ENCODE results near the gene CELA1. TPM values are rescaled to one million over a fixed set of nuclear protein-coding genes. Genes with fewer than 3 reads are reported as not detected.

Gene CELA1
- total and polyA plus RNA-seq, 4 experiments from 2014 or later, result 0.36 to 3.7 (median 1.2) TPM

DNA sequence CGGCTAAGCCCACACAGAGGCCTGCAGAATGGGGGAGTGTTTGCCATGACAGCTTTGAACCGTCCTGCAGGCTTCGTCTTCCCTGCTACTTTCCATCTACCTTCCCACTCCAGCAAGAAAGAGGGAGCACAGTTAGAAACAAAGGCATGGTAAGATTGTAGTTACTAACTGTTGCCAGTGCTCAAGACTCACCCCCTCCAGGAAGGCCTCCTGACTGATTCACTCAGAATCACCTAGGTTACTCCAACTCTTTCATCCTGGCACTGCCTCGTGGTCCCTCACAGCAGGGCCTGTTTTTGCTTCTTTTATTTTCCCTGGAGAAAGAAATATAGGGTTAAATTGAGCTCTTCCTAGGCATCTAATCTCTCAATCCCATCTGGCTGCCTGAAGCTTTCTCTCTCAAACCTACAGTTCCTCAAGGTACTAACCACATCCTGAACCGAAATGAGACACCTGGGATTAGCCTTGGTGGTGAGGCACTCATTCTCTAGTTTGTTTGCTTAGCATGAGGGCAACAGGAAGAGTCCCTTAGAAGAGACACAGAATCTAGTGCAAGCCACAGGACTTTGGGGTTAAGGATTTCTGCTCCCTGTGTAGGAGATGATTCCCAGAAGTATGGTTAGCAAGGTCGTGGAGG lies 36.9 kb upstream of the CELA1 start:
- H3K4me1 Mint-ChIP-seq, result peaks cover 22 to 53% (median 29%) of the 10 kb centered on the region in 4 donors
- H3K27me3 ChIP-seq (ENCODE audit: insufficient read depth, low read length), result no peaks in the 10 kb centered on the region
- no peak overlapping the region for H3K27ac ChIP-seq (ENCODE audit: low read depth, low read length)
- CTCF ChIA-PET (ENCODE audit: partially characterized antibody), result interaction anchor here (1.3 to 2.0 kb wide), 3 partner anchors 14 to 149 kb away, joined by 3 to 6 read pairs (median 4); no protein-coding TSS in a partner anchor
- peak overlapping the region in 5 of 7 donors; percentile 34 to 92 (median 72) for H3K27ac Mint-ChIP-seq
- H3K4me3 ChIP-seq (ENCODE audit: low read length in 2 of 2), result no peak overlapping the region
- no peak for DNase-seq
- peaks cover 3% of the 10 kb centered on the region for H3K36me3 ChIP-seq (ENCODE audit: insufficient read depth, low read length)
- no peaks in the 10 kb centered on the region for H3K27me3 Mint-ChIP-seq
- POLR2A ChIA-PET (ENCODE audit: partially characterized antibody), result interaction anchor here (1.1 to 2.4 kb wide), 3 partner anchors 11 to 15 kb away, joined by 3 to 9 read pairs (median 4); no protein-coding TSS in a partner anchor
- peaks cover 16% of the 10 kb centered on the region for H3K4me1 ChIP-seq (ENCODE audit: insufficient read depth, low read length)
- H3K4me3 Mint-ChIP-seq, result peak overlapping the region in 1 of 8 donors; percentile 64
- H3K36me3 Mint-ChIP-seq, result peaks cover 16 to 35% of the 10 kb centered on the region in 2 donors
- H3K9me3 ChIP-seq (ENCODE audit: control insufficient read depth in 1 of 2, low read length in 2 of 2), result no peaks in the 10 kb centered on the region
- intact Hi-C loops (cut with micrococcal nuclease), result no loop called here
- H3K9me3 Mint-ChIP-seq, result peaks cover 0 to 2% (median 0%) of the 10 kb centered on the region in 8 donors

DNA sequence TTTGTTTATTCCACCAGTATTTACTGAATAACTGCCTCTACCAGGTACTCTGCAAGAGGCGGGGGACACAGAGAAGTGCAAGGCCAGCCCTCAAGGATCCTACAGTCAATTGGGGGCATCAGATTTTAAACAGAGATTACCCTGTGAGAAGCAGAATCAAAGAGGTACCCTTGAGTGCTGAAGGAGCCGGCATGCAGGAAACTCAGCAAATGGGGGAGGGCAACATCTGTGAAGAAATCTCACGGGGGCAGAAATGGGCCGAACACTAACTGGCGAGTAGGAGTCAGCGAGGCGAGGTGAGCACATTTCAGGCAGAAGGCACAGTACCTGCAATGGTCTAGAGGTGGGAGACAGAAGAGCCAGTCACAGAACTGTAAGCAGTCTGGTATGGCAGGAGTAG lies 35.7 kb upstream of the CELA1 start:
- H3K4me1 ChIP-seq (ENCODE audit: insufficient read depth, low read length), result peaks cover 14% of the 10 kb centered on the region
- no peak for DNase-seq
- CTCF ChIA-PET (ENCODE audit: partially characterized antibody), result interaction anchor here (1.3 to 2.0 kb wide), 2 partner anchors 13 to 41 kb away, joined by 3 to 6 read pairs; no protein-coding TSS in a partner anchor
- H3K9me3 Mint-ChIP-seq, result peaks cover 0 to 4% (median 0%) of the 10 kb centered on the region in 8 donors
- intact Hi-C loops (cut with micrococcal nuclease), result no loop called here
- peaks cover 26 to 46% of the 10 kb centered on the region in 2 donors for H3K36me3 Mint-ChIP-seq
- H3K27me3 ChIP-seq (ENCODE audit: insufficient read depth, low read length), result no peaks in the 10 kb centered on the region
- no peak overlapping the region for H3K27ac ChIP-seq (ENCODE audit: low read depth, low read length)
- no peaks in the 10 kb centered on the region for H3K27me3 Mint-ChIP-seq
- POLR2A ChIA-PET (ENCODE audit: partially characterized antibody), result interaction anchor here (1.1 to 1.5 kb wide), 2 partner anchors 12 to 13 kb away, joined by 3 to 4 read pairs; no protein-coding TSS in a partner anchor
- peaks cover 5% of the 10 kb centered on the region for H3K36me3 ChIP-seq (ENCODE audit: insufficient read depth, low read length)
- no peaks in the 10 kb centered on the region for H3K9me3 ChIP-seq (ENCODE audit: control insufficient read depth in 1 of 2, low read length in 2 of 2)
- peaks cover 22 to 42% (median 29%) of the 10 kb centered on the region in 4 donors for H3K4me1 Mint-ChIP-seq
- no peak overlapping the region for H3K4me3 Mint-ChIP-seq
- no peak overlapping the region for H3K4me3 ChIP-seq (ENCODE audit: low read length in 2 of 2)
- H3K27ac Mint-ChIP-seq, result peak overlapping the region in 2 of 7 donors; percentile 39 to 83

DNA sequence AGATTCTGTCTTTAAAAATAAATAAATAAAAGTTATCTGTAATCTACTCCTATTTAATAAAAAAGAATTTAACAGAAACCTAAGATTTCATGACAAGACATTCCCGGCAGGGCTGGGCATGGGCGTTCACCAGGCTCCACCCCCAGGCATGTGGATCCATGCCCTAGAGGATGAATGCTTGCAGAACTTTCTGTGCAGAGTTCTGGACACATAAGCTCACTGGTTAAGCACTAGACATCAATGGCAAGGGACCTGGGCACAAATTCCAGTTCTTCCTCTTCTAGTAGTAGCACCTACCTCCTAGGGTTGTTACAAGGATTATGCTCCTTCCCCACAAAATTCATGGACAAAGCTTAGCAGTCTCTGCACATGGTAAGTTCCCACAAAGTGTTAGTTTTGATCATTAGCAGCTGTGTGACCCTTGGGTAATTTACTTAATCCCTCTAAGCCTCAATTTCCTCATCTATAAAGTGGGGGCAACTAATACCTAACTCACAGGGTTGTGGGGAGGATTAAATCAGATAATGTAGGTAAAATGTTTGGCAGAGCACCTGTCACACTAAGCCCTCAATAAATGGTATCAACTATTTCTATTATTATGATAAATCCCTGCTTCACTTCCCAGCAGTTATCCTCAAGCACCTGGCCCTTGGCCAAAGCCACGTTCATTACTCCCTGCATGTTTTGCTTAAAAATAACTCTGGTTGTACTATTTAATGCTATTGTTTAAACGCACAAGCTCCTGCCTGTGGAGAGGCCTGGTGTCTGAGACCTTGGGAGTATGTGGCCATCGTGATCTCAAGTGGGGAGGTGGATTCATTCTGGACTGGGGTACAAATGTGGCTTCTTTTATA lies 35.0 kb upstream of the CELA1 start:
- CTCF ChIA-PET (ENCODE audit: partially characterized antibody), result interaction anchor here (0.9 to 1.3 kb wide), 2 partner anchors 10 to 41 kb away, joined by 3 read pairs; no protein-coding TSS in a partner anchor
- no peak for DNase-seq
- Mint-ChIP-seq H3K27me3 (no peaks in the 10 kb centered on the region), H3K9me3 (peaks cover 0 to 4% (median 0%) of the 10 kb centered on the region in 8 donors), H3K27ac (peak overlapping the region in 1 of 7 donors; percentile 19), H3K4me1 (peaks cover 20 to 39% (median 28%) of the 10 kb centered on the region in 4 donors), H3K4me3 (no peak overlapping the region), H3K36me3 (peaks cover 31 to 46% of the 10 kb centered on the region in 2 donors)
- POLR2A ChIA-PET (ENCODE audit: partially characterized antibody), result interaction anchor here (1.1 kb wide), 1 partner anchor 12 kb away, joined by 3 read pairs; no protein-coding TSS in a partner anchor
- H3K4me3 ChIP-seq (ENCODE audit: low read length in 2 of 2), result no peak overlapping the region
- H3K36me3 ChIP-seq (ENCODE audit: insufficient read depth, low read length), result peaks cover 10% of the 10 kb centered on the region
- H3K4me1 ChIP-seq (ENCODE audit: insufficient read depth, low read length), result peaks cover 14% of the 10 kb centered on the region
- H3K27me3 ChIP-seq (ENCODE audit: insufficient read depth, low read length), result no peaks in the 10 kb centered on the region
- no peaks in the 10 kb centered on the region for H3K9me3 ChIP-seq (ENCODE audit: control insufficient read depth in 1 of 2, low read length in 2 of 2)
- intact Hi-C loops (cut with micrococcal nuclease), result no loop called here
- no peak overlapping the region for H3K27ac ChIP-seq (ENCODE audit: low read depth, low read length)

DNA sequence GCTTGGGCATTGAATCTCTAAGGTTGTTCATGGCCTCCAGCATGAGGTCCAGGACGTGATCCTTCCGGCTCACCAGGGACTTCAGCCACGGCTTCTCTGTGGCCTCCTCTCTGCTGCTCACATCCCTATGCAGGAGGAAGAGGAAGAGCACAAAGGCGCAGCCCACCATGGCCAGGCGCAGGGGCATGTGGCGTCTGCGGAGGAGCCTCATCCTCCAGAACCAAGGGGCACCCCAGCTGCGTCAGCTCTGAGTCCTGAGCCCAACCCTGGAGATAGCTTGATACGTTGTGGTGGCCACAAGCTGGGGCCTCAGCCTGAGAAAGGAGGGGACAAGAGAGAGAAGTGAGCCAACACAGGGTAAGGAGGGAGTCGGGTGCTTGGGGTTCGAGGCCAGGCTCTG lies 33.1 kb upstream of the CELA1 start:
- Mint-ChIP-seq H3K36me3 (peaks cover 39 to 52% of the 10 kb centered on the region in 2 donors), H3K4me3 (no peak overlapping the region), H3K27ac (no peak overlapping the region), H3K27me3 (no peaks in the 10 kb centered on the region), H3K9me3 (peaks cover 0 to 4% (median 0%) of the 10 kb centered on the region in 8 donors), H3K4me1 (peaks cover 20 to 34% (median 31%) of the 10 kb centered on the region in 4 donors)
- H3K27me3 ChIP-seq (ENCODE audit: insufficient read depth, low read length), result no peaks in the 10 kb centered on the region
- no peak overlapping the region for H3K27ac ChIP-seq (ENCODE audit: low read depth, low read length)
- no peaks in the 10 kb centered on the region for H3K9me3 ChIP-seq (ENCODE audit: control insufficient read depth in 1 of 2, low read length in 2 of 2)
- H3K4me3 ChIP-seq (ENCODE audit: low read length in 2 of 2), result no peak overlapping the region
- intact Hi-C loops (cut with micrococcal nuclease), result no loop called here
- POLR2A ChIA-PET (ENCODE audit: partially characterized antibody), result no interaction called here
- CTCF ChIA-PET (ENCODE audit: partially characterized antibody), result interaction anchor here (1.0 kb wide), 1 partner anchor 12 kb away, joined by 3 read pairs; the partner anchor contains the start of gene GALNT6
- DNase-seq, result no peak
- H3K36me3 ChIP-seq (ENCODE audit: insufficient read depth, low read length), result peaks cover 10% of the 10 kb centered on the region
- H3K4me1 ChIP-seq (ENCODE audit: insufficient read depth, low read length), result peaks cover 14% of the 10 kb centered on the region

DNA sequence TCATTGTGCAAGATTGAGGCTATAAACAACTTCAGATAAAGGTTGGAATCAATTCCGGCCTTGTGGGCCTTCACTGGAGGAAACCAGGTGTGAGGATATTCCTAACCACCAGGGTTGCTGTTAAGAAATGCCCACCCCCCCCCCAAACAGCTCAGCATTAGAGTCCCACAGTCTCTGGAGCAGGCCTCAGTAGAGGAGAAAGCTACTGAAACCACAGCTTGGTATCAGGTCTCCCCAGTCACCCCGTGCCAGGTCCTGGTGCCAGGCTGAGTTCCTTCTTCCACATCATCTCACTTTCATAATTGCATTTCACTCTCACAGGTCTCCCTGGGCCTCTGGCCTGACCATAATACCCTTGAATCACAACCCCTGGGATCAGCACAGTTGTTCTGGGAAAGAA lies 32.3 kb upstream of the CELA1 start:
- Histone ChIP-seq H3K4me3 (ENCODE audit: low read length in 2 of 2) (no peak overlapping the region), H3K27me3 (ENCODE audit: insufficient read depth, low read length) (no peaks in the 10 kb centered on the region), H3K36me3 (ENCODE audit: insufficient read depth, low read length) (peaks cover 10% of the 10 kb centered on the region), H3K9me3 (ENCODE audit: control insufficient read depth in 1 of 2, low read length in 2 of 2) (no peaks in the 10 kb centered on the region), H3K27ac (ENCODE audit: low read depth, low read length) (no peak overlapping the region), H3K4me1 (ENCODE audit: insufficient read depth, low read length) (peaks cover 7% of the 10 kb centered on the region)
- Mint-ChIP-seq H3K4me1 (peaks cover 17 to 32% (median 28%) of the 10 kb centered on the region in 4 donors), H3K27ac (peak overlapping the region in 3 of 7 donors; percentile 21 to 63 (median 23)), H3K27me3 (no peaks in the 10 kb centered on the region), H3K36me3 (peaks cover 44 to 52% of the 10 kb centered on the region in 2 donors), H3K4me3 (no peak overlapping the region), H3K9me3 (peaks cover 0 to 4% (median 0%) of the 10 kb centered on the region in 8 donors)
- intact Hi-C loops (cut with micrococcal nuclease), result no loop called here
- ChIA-PET POLR2A (ENCODE audit: partially characterized antibody) (interaction anchor here (1.2 kb wide), 1 partner anchor 10 kb away, joined by 5 read pairs; no protein-coding TSS in a partner anchor), CTCF (ENCODE audit: partially characterized antibody) (no interaction called here)
- DNase-seq, result no peak

DNA sequence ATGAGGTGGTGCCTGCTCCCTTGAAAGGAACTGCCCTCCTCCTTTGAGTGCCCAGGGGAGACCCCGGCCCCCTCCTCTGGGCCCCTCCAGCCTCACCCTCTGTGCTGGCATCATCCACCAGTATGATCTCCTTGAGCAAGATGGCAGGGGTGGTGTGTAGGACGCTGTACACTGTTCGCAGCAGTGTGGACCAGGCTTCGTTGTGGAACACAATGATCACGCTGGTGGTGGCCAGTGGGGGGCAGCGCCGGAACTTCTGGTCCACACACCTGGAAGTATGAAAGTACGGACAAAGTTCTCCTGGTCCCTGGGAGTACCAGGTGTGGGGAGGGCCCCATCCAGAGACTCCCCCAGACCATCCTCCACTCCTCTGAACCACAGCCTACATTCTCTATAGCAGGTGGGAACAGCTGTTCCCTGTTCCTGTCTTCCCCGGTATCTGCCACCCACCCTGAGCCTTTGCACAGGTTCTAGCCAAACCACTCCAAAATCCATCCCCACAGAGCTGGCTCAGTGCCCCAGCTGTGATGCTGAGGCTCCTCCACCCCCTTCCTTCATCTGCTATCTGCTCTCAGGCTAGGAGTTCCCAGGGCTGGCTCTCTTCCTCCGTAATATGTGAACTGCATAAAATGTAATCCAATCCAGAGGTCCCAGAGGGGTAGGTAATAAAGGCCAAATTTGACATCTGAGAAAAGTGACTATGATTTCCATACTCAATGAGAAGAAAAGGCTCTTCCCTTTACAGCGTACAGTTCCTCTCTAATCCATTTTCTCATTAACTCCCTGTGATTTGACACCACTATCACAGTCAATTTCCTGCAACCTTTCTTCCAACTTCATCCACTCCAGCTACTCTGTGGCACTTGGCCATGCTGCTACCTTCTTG lies 30.9 kb upstream of the CELA1 start:
- Mint-ChIP-seq H3K9me3 (peaks cover 0 to 4% (median 0%) of the 10 kb centered on the region in 8 donors), H3K27me3 (no peaks in the 10 kb centered on the region), H3K4me3 (peak overlapping the region in 1 of 8 donors; percentile 74), H3K4me1 (peaks cover 13 to 26% (median 17%) of the 10 kb centered on the region in 4 donors), H3K36me3 (peaks cover 42 to 51% of the 10 kb centered on the region in 2 donors), H3K27ac (peak overlapping the region in 3 of 7 donors; percentile 61 to 84 (median 82))
- POLR2A ChIA-PET (ENCODE audit: partially characterized antibody), result interaction anchor here (1.1 to 1.2 kb wide), 2 partner anchors 9 to 17 kb away, joined by 3 to 5 read pairs; no protein-coding TSS in a partner anchor
- Histone ChIP-seq H3K36me3 (ENCODE audit: insufficient read depth, low read length) (peaks cover 10% of the 10 kb centered on the region), H3K4me3 (ENCODE audit: low read length in 2 of 2) (no peak overlapping the region), H3K27me3 (ENCODE audit: insufficient read depth, low read length) (no peaks in the 10 kb centered on the region), H3K9me3 (ENCODE audit: control insufficient read depth in 1 of 2, low read length in 2 of 2) (no peaks in the 10 kb centered on the region), H3K27ac (ENCODE audit: low read depth, low read length) (no peak overlapping the region), H3K4me1 (ENCODE audit: insufficient read depth, low read length) (no peaks in the 10 kb centered on the region)
- DNase-seq, result no peak
- intact Hi-C loops (cut with micrococcal nuclease), result no loop called here
- CTCF ChIA-PET (ENCODE audit: partially characterized antibody), result no interaction called here

Measured in CD4-positive, alpha-beta memory T cell (primary cell).